NCI-H2196 treated with DMSO at 0.1 percent for 48 hours (cell line): ENCODE data around the gene NTRK3.

Source experiments
- DNase-seq: peaks from one replicate; lab custom pipeline; 2025; ENCODE audit not compliant: unreplicated experiment; lab: John Stamatoyannopoulos, UW

NTRK3 gene

DNA sequence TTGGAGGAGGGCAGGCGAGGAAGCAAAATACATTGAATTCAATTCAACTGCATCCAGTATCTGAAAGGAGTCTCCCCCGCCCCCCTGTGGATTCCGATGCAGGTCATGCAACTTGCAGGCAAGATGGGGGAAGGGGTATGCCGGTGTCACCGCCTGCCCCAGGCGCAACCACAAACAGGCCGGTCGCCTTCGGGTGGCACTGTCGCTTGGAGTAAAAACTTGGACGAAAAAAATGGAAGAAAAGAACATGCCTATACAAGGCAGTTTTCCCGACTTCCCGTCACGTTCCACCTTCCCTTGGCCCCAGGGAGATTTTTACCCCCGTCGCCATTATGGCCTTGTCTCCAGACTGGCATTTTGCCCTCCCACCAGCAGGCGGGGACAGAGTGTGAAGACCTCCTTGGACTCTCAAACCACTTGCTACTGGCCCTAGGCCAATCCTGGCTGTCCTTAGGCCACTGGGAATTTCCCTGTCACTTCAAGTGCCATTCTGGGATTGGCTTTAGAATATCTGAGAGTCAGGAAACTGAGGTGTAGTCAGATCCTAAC, 1.6 kb upstream of the NTRK3 start:
- no peak for DNase-seq

DNA sequence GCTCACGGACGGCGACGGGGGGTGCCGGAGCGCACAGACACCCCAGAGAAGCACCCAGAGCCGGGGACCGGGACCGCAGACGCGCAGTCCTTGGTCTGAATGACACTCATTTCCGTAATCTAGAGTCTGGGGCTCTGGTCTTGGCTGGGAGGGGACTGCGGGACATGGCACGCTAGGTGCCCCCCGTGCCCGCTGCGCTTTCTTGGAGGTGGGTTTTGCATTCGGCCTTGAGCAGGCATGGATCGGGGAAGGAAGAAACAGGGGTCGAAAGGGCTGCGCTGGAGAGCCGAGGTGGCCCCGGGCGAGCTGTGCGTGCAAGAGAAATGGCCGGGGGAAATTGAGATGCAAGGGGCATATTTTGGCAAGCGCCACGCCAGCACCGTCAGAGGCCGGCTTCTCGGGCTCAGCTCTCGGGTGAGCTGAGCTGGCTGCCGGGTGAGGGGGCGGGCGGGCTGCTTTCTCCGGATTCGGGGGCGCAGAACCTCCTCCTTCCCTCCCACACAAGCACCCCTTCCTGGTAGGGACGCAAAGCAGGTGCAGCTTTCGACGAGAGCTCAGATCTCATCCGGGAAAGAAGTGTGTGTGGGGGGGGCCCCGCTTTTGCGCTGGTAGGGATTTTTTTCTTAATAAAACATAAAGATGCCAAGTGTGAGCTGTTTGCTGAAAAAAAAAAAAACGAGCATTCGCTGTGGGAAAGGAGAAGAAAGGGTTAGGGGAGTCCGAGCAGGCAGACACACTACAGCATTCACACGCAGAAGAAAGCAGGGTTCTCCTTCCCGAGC, 963 bp upstream of the NTRK3 start:
- DNase-seq: no peak

GRCh38 chr15:88255484-88256278, 858 bp downstream of the NTRK3 start:
- DNase-seq: no peak

DNA sequence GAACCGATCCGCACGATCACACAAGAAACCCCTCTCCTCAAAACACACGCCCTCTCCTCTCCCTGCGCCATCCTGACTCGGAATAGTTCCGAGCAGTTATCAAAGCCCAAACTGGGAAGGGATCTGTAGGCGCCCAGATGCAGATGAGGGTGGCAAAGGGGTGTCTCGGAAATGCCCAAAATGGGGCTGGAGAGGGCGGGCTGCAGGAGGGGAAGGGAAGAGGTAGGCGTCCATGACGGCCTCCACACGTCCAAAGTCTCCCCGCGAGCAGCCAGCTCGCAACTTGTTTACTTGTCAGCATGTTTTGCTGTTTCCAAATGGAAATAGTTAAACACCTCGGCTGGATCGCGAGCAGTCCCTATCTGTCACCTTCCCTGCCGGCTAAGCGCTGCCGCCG, 1.5 kb downstream of the NTRK3 start:
- DNase-seq: no peak

GRCh38 chr15:88252441-88252840, 4.1 kb downstream of the NTRK3 start:
- DNase-seq: no peak

DNA sequence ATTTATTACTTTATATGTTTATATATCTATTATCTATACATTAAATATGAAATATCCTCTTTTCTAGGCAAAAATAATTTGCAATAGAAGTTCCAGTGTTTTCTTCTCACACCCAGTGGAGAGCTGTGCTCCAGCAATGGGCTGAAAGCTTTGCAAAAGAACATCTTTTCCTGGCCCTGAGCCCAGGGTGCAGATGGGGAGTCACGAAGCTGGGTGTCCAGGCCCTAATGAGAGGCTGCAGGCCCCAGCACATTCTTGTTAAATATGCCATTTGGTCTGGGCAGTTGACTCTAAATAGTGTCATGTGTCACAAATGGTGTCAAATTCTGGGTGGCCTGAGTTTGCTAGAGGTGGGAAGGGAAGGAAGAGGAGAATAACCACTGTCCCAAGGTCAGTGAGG, 5.7 kb downstream of the NTRK3 start:
- no peak for DNase-seq

GRCh38 chr15:88249220-88249619, 7.3 kb downstream of the NTRK3 start:
- no peak for DNase-seq

GRCh38 chr15:88247914-88248313, 8.6 kb downstream of the NTRK3 start:
- no peak for DNase-seq

DNA sequence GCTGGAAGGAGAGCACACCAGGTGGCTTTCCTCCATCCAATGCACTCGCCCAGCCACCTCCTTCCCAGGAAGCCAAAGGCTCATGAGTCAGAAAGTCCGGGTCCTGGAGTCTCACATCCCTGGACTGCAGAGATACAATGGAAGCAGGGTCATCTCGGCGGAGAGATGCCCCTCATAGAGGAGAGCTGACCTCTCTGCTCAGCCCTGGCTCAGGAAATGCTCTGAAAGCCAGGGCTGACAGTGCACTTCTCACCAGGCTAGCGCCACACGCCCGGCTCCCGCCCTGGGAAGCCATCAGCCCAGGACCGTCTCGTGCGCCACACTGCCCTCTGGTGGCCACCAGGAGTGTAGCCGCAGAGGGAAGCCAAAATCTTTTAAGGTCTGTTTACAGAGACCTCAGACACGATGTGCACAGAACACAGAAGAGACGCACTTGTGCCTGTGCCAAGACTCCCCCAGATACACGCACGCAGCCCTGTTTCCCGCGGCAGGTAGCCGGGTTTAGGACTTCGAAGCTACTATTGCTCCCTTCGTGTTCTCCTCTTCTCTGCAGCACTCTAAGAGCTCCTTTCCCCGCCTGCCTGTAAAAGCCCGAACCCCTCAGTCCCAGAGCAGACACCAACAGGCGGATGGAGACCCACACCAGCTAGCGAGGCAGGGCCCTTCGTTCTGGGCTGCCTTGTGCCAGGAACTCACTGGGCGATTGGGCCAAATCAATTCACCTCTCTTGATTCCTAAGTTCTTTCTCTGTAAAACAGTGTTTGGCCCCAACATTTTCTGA, 9.7 kb downstream of the NTRK3 start:
- DNase-seq: peak; percentile 33

DNA sequence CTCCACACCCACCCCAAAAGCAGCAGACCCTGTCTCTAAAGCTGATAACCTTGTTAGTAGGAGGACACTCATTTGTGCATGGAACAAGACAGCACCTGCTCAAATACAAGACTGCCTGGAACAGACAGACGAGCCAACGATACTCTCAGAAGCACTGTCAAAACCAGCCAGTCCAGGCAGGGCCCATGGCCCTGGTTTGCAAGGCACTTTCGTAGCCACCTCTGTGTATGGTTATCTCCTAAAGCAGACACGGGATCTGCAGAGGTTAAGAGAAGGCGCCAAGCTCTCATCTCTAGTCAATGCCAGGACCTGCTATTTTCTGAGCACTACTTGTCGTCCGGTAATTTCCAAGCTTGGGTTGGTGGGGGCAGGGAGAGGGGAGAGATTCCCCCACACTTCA, 10.5 kb downstream of the NTRK3 start:
- DNase-seq: no peak

GRCh38 chr15:88243895-88244787, 12.4 kb downstream of the NTRK3 start:
- DNase-seq: no peak

GRCh38 chr15:88242586-88243555, 13.7 kb downstream of the NTRK3 start:
- no peak for DNase-seq

DNA sequence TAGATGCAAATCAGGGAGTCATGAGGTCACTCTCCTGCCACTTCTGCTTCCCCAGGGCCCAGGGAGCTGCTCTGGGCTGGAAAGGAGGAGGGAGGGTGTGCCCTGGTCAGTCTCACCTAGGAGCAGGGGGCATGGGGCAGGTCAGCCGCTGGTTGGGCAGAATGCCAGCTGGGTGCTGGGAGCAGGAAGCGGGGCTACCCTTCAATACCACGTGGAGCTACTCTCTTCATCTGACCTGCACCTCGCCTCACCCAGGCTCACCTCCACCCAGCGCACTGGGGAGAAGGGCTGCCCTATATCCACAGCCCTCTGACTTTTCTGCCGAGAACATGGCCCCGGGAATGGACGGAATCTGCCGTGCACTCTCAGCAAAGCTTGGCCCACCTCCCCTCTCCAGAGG, 15.1 kb downstream of the NTRK3 start:
- no peak for DNase-seq

DNA sequence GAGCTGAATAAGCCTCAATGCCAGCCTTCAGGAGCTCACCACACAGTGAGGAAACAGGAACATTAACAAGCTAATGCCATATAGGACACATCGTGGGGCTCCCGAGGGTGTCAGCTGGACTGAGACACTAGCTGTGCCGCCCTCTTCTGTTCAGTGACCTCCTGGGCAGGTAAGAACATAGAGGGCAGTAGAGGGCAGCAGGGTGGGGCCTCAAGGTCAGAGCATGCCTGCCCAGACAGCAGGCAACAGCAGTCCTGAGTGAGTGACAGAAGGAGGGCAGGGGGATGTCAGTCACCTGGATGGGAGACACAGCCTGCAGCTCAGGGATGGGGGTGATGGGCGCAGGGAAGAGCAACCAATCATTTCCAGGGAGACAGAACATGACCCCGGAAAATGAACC, 15.5 kb downstream of the NTRK3 start:
- DNase-seq: no peak

DNA sequence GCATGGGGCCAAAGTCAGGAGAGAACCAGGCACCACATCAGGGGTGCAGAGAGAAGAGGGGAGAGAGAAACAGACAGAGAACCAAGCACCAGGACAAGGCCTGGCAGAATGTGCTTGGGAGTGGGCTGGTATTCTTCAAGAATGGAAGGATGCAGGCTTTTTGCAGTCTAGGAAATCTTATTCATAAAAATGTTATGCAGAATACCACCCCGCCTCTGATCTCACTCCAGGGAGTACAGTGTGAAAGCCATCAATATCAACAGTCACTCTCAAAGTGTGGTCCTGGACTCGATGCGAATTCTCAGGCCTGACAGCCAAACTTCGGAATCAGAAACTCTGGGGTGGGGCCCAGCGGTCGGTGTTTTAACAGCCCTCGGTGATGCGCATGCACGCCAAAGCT, 16.9 kb downstream of the NTRK3 start:
- DNase-seq: no peak

- DNase-seq: no peak
Observed at GRCh38 chr15:88238618-88239430, 17.7 kb downstream of the NTRK3 start.

GRCh38 chr15:88234711-88235110, 21.8 kb downstream of the NTRK3 start:
- DNase-seq: no peak

DNA sequence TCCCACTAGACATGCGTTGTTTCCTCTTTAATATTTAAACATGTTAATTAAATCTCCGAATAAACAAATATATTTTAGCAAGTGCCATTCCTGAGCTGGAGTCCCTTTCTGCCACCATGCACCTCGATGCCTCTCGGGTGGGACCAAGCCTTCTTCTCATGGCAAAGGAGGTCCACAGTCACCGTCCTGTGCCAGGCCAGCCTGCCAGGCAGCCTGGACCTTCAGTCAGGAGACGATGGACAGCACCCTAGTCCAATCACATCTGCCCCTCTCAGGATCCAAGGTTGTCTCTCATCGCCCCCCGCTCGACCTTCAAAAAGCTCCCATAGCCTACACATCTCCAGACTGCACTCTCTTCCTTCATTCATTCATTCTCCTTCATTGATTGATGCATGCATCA, 22.6 kb downstream of the NTRK3 start:
- DNase-seq: no peak
